ENCODE measurements around the gene BANK1. TPM values are rescaled to one million over a fixed set of nuclear protein-coding genes. Genes with fewer than 3 reads are reported as not detected.

Gene BANK1, protein sequence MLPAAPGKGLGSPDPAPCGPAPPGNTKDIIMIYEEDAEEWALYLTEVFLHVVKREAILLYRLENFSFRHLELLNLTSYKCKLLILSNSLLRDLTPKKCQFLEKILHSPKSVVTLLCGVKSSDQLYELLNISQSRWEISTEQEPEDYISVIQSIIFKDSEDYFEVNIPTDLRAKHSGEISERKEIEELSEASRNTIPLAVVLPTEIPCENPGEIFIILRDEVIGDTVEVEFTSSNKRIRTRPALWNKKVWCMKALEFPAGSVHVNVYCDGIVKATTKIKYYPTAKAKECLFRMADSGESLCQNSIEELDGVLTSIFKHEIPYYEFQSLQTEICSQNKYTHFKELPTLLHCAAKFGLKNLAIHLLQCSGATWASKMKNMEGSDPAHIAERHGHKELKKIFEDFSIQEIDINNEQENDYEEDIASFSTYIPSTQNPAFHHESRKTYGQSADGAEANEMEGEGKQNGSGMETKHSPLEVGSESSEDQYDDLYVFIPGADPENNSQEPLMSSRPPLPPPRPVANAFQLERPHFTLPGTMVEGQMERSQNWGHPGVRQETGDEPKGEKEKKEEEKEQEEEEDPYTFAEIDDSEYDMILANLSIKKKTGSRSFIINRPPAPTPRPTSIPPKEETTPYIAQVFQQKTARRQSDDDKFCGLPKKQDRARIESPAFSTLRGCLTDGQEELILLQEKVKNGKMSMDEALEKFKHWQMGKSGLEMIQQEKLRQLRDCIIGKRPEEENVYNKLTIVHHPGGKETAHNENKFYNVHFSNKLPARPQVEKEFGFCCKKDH
- 0.43 TPM for polyA plus RNA-seq (ENCODE audit: insufficient read length)

DNA sequence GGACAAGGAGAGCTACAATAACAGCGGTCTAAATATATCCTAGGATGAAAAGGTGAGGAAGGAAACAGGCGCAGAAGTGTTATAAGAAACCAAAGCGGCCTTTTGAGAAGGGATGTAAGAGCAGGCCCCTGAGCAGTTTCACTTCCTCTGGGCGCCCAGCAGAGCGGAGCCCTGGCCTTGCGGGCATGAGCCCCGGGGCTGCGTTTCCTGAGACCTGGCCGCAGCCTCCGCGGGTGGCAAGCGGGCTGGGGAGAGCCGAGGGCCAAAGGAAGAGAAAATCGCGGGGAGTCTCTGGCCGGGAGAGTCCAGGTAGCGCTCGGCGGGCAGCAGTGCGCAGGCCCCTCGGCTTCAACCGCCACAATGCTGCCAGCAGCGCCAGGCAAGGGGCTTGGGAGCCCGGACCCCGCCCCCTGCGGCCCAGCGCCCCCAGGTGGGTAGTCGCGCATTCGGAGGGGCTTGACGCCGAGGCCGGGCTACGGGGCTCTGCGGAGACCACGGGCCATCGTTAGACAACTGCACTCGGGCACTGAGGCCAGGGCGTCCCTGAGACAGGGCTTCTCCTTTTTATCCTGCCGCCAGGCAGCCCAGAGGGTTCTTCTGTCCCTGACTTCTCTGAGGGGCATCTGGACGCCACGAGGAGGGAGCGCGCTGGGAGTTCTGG is at the start of gene BANK1:
BANK1 (plus strand) TSS at position 210 of the 661 bp plus-strand sequence; CDS start at position 361, 151 bp downstream.
- no peak for DNase-seq (ENCODE audit: low read depth)

DNA sequence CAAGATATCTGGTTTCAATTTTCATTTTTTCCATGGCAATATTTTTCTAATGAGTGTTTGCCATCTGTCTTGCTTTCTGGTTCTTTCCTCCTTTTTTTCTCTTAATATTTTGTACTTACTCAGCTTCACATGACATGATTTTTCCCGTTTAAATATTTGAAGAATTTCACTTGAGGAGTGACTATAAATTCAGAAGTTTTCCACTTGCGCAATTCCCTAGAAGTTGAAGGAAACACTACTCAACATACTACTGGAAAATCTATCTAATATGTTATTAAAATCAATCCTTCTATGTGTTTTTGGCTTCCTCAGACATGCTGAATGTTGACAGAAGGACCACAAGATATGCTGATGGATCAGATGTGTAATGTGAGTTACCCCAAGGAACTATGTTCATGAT is 36.8 kb upstream of the BANK1 start:
- DNase-seq (ENCODE audit: low read depth), result no peak

DNA sequence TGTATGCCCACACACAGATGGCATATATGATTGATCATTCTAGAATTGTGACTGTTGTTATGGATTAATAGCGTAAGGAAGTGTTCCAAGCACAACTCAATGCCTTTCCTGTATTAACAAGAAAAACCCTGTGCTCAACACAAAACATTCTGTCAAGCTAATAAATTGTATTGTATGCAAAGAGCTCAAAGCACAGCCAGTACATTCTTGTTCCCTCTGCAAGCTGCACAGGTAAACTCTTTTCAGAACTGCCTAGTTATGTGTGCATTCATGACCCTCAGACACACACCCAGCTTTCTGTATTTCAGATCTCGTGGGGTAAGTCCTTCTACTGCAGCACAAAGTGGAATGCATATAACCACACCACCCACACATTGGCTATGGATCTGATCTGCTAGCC is 34.3 kb upstream of the BANK1 start:
- no peak for DNase-seq (ENCODE audit: low read depth)

DNA sequence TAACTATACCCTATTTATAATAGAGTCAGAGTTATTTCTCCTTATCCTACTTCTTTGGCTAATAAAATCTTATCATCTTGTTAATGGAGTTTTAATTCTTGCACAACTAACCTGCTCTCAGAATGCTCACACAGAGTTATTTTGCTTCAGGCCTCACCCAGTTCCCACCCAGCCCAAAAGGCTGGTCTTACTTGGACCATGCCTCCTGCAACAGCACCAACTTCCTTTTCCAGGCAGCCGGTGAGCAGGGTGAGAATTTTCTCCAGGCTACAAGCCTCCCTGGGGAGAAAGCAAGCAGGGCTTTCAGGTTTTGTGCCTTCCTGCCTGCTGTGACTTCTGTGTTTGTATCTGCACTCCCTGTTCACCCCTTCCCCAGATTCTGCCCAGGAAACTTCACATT is 29.1 kb upstream of the BANK1 start:
- no peak for DNase-seq (ENCODE audit: low read depth)

DNA sequence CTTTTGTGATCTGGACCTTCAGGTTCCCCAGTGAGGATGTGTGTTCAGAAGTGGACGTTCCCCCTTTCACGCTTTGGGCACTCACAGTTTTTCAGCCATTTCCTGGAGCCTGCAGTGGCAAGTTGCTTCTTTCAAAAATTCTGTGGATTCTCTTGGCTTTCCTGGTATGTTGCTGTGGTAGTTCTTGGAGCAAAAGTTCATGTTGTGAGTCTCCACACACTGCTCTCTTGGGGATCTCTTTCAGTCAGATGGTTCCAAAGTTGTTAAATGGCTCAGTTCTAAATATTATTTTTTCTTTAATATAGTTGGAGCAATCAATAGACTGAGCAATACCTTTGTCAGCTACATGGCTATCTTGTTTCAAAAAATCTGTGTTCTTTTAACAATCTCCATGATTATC is 28.5 kb upstream of the BANK1 start:
- no peak for DNase-seq (ENCODE audit: low read depth)

DNA sequence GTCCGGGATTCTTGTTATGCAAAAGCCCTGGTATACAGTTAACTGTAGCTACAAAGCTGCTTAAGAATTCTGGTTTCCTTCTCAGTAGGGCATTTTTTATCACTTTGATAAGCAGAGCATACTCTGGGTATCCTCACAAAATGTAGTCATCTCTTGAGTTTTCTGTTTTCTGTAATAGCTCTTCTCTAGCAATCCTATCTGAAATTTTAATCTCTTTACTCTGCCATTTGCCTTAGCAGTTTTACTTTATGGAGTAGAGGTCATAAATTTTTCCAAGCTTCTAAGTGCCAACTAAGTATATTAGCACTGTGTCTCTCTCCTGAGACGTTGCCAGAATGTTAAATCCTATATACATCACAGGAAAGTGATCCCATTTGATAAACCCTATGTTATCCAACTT is 28.0 kb upstream of the BANK1 start:
- DNase-seq (ENCODE audit: low read depth), result no peak

DNA sequence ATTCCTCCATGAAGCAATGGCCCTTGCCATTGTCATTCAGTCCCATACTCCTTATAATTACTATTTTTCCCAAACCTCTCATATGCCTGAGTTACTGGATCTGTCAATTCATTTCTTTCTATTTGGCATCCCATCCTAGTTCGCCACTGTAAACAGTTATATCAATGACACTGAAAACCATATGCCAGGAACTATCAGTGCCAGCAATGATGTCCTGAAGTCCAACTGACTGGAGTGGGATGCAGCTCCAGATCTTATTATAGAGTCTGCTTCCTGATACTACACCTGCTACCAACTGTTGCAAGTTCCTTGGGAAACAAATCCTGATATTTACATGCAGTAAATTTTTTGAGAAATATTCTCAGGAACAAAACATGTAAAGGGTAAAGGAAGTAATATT is 27.0 kb upstream of the BANK1 start:
- no peak for DNase-seq (ENCODE audit: low read depth)

DNA sequence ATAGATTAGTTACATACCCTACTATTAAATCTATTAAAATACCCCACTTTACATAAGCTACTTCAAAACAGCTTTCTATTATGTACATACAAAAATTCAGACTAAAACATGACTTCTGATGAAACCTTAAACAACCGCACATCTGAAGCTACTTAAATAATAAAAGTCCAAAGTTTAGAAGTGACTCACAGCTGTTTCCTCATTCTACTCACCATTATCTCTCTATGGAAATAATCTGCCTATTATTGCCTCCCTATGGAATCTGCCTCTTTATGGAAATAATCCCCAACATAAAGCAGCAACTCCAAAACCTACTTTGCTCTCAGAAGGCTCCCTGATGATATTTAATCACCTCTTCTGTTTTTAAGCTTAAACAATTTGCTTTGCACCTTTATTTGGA is 15.7 kb upstream of the BANK1 start:
- no peak for DNase-seq (ENCODE audit: low read depth)

DNA sequence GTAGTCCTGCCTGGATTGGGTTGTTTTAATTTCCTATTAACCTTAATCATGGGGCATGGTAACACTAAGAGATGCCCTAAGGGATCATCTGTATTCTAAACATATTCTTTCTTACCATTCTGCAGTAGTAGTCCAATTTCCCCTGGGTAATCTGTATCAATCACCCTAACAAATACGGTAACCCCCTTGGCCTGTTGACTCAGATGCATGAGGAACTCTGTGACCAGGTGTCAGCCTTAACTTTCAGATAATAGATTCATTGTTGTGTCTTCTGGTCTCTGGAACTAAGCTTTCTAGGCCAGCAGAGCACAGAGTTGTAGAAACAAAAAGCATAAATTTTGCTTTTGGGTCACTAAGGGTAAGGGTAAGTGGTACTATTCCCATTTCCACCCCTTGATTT is 13.1 kb upstream of the BANK1 start:
- no peak for DNase-seq (ENCODE audit: low read depth)

DNA sequence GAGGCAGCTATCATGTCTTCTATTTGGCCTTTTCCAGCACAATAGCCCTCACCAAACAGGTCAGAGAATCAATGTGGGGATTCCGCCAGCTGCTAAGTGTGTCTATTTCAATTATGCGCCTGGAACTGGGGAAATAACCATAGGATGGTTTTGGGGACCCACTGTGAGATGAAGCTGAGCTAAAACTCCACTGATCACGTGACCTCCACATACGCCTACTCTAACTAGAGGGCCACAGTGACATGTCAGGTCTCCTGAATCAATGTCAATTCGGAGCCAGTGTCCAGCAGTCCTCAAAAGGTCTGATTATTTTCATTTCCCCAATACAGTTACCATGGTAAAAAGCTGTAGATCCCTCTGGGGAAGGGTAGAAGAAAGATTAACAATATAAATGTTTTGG is 10.2 kb upstream of the BANK1 start:
- DNase-seq (ENCODE audit: low read depth), result no peak

DNA sequence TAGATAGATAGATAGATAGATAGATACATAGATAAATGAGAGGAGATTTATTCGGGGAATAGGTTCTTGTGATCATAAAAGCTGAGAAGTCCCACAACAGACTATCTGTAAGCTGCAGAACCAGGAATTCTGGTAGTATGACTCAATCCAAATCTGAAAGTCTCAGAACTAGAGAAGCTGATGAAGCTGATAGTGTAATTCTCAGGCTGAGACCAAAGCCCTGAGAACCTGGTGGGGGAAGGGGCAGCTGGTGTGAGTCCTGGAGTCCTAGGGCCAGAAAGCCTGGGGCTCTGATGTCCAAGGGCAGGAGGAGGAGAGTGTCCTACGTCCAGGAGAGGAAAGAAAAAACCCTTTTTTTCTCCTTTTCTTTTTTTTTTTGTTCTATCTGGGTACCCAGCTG is 8.0 kb upstream of the BANK1 start:
- no peak for DNase-seq (ENCODE audit: low read depth)

DNA sequence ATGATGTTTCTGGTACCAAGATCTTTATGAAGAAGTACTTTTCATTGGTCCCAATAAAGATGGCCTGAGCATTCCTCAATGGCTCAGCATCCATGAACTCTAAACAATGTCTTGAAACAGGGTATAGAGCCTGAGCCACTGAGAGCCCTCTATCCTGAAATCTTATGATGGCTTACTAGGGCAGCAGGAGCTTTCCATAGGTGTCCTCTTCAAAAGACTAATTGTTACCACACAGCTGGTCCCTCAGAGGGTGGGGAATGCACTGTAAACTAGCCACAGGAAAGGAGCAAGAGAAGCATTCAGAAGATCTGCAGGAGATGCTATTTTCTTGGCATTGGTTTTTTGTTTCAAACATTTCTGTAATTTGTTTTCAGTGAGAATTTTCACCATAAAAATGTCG is 5.6 kb upstream of the BANK1 start:
- no peak for DNase-seq (ENCODE audit: low read depth)

DNA sequence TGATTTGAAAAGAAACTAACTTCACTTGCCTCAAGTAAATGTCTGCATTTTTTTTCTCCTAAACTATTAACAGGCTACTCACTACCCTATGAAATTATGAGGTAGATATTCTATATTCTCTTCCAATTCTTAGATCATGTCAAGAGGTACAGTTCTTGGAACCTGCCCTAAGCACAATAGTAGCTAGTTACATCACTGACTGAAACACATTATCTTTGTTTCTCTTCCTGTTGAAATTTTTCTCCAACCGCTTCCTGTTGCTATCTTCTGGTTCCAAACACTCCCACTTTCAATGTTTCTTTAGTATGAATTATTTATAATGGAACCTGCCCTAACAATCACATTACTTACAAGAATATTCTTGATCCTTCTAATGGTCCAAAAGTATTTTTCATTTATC is 5.0 kb upstream of the BANK1 start:
- no peak for DNase-seq (ENCODE audit: low read depth)

DNA sequence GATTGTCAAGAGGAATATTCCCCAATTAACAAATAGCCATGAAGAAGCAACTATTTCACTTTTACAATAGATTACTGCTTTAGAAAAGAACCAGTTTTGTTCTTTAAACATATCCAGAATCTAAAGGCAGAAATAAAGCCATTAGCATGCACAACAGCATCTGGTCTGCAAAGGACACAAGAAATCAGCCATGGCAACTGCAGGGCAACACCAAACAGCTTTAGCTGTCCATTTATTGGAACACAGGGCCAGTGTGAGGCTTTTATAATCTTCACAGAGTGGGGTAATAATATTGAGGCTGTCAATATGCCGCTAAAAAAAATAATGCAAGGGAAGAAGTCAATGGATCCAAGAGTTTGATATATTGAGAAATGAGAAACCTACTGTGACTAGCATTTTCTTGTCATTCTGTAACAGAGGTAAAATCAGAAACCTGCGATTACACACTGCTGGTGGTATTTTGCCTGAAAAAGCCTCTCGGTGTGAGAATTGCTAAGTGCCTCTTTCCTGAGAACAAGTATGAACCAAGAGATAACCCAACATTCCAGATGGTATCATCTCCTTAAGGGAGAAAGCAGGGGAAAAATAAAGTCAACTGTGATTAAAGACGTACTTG is 2.7 kb upstream of the BANK1 start:
- DNase-seq (ENCODE audit: low read depth), result no peak

DNA sequence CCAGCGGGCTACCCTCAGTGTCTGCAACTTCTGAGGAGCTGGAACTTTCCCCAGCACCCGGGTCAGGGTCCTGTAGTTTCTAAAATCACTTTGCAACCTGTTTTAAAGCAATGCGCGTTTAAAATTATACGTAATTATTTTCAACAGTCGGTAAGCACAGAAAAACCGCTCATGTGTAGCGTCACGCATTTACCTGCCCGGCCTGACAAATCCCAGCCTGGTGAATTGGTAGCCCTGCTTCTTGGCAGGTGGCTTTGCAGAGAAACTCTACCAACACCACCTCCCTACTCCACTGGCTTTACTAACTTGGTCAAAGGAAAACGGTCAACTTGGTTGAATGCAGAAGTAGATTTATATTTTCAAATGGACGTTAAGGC is 640 bp downstream of the BANK1 start:
- no peak for DNase-seq (ENCODE audit: low read depth)

DNA sequence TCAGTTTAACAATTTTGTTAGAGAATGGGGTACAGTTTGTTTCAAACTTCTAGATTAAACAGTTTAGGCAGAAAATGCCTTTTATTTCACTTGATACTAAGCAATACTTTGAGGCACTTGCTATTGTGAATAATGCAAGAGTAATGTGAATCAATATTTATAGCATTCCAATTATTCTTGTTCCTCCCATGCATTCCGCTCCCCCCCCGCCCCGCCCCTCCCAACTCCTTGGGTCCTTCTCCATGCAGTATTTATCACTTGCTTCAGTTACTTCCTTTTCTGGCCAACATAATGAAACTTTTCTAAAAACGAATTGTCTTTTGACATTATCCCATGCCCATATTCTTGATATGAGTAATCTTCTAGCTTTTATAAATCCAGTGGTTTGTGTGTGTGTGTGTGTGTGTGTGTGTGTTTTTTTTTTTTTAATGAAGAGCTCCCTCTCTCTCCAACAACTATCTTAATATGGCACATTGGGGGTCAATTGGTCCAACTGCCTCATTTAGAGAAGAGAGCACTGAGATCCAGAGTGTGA is 1.6 kb downstream of the BANK1 start:
- no peak for DNase-seq (ENCODE audit: low read depth)

DNA sequence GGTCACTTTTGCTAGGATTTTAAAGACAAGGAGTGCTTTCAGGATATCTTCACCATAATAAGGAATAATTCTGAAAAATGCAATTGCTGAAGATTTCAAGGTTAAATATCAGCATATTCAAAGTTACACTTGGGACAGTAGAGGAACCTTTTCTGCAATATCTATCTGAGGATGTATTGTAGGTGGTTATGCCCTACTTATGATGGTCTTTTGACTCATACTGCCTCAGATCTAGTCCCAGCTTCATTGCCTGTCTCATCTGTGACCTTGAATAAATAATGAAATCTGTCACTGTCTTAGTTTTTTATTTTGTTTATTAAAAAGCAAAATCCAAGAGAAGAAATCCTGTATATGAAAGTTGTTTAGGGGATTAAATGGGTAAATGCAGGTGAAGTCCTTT is 2.9 kb downstream of the BANK1 start:
- DNase-seq (ENCODE audit: low read depth), result no peak

DNA sequence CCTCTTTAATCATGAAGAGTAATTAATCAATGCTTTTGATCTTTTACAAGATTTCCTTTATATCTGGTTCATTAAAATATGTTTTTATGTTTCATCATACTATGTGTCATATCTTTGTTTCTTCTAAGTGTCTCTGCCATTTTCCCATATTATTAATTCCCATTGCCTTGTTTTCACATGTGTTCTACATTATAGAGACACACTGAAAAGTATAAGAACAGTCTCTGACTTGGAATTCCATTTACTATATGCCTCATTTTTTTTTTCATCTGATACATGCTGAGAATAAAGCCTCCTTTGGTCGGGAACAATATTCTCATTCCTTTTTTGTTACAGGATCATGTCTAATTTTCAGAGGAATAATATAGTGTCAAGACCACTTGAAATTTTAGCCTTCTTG is 4.3 kb downstream of the BANK1 start:
- DNase-seq (ENCODE audit: low read depth), result no peak

DNA sequence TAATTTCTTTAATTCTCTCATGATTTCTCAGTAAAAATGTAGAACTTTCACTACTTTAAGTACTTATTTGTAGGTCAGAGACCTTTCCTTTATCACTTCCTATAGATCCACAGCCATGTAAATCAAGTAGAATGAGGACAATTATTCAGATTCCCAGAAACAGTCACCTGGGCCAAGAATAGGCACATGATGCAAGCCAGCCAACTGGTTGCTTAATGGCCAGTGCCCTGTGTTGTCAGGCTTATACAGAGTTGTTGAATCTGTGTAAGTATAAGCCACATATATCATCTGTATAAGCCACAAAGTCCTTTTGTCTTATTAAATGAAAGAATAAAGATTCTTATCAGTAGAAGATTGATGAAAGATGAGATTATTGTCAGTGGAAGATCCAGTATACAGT is 5.2 kb downstream of the BANK1 start:
- no peak for DNase-seq (ENCODE audit: low read depth)

DNA sequence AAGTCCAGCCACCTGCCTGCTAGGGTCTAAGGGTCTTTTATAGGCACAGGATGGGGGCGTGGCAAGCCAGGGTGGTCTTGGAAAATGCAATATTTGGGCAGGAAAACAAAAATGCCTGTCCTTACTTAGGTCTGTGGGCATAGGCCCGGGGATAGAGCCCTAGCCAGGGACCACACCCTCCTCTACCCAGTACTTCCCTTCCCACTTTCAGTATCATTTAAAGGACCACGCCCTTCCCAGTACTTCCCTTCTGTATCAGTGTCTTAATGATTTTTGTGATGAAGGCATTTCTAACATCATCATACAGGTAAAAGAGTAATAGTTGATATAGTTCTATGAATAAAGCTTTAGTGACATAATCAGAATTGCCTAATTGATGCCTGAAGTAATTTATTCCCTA is 11.4 kb downstream of the BANK1 start:
- no peak for DNase-seq (ENCODE audit: low read depth)

DNA sequence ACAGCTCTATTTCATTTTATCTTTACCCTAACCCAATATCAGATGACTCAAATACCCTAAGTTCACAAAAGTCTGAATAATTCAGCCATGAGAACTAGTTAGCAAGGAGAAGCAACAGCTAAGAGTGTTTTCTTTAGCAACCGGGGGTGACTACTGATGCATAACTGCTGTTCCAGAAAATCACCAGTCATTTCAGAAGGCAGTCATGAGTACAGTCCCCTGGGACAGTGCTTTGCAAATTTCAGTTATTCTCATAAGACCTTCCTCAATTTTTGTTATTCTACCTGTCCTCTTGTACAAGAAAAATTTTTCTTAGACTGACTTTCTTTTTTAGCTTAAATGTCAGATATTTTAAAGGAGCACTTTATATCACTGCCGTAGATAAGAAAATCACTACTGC is 16.4 kb downstream of the BANK1 start:
- DNase-seq (ENCODE audit: low read depth), result peak; percentile 14

DNA sequence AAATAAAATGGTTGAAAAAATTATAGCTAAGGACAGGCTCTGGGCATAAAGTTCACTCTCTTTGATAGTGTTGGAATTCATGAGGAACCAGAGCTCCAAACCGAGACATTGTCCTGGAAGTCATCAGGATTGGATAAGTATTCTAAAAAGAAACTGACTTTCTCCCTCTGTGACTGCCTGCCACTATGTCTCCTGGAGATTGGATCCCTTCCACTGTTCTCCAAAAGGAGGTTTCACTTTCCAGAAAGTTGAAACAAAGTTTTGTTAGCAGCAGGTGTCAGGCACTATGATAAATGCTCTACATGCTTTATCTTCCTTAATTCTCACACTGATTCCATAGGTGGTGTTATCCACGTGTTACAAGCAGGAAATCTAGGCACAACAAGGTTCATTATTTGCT is 16.8 kb downstream of the BANK1 start:
- DNase-seq (ENCODE audit: low read depth), result no peak
